Choroid plexus epithelial cell (primary cell): ENCODE data around the gene SLC43A2.
"Not testable (repeated sequence)": the region's sequence is repeated elsewhere in the genome, so short reads cannot be mapped to it uniquely, and the experiment has no call there.

ENCODE experiments used
- DNase-seq: peaks from one replicate; pipeline ENCODE4 v3.0.0-alpha.2; 2010; ENCODE audit warnings: low read depth
- H3K4me3 ChIP-seq: 2 replicates; pipeline ENCODE4 v1.5.1; 2011; ENCODE audit warnings: low read depth, mild to moderate bottlenecking, control low read depth, low read length, moderate library complexity
- CTCF ChIP-seq: conservative IDR thresholded peaks from 2 replicates; pipeline ENCODE4 v1.5.1; 2011; ENCODE audit warnings: low read depth, mild to moderate bottlenecking, control low read depth, inconsistent platforms, low read length, moderate library complexity

Gene SLC43A2

GRCh38 chr17:1542316-1542715, 86.3 kb downstream of the SLC43A2 start:
- no peak for DNase-seq

DNA sequence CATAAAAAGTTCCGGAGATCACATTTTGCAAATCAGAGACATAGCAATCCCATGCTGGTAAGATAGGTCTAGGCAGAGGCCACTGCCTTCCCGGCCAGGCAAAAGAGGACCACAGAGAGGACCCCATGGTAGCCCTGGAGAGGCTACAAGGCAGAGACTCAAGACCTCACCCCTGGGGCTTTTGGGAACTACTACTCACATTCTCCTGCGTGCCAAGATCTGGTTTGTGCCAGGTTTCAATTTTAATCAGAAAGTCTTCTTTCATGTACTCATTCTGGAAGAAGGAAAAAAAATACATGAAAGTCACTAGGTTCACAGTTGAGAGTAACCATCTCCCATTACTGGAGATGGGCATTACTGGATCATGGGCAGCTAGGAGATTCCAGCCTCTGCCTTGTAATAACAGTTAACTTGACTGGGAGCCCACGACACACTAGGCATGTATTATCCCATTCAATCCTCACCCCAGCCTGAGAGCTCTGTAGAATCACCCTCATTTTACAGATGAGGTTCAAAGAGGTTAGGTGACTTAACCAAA, 87.2 kb downstream of the SLC43A2 start:
- no peak for TF ChIP-seq CTCF
- DNase-seq: no peak
- H3K4me3 ChIP-seq: no peak overlapping the region

More at GRCh38 chr17:1542316-1542715, 86.3 kb downstream of the SLC43A2 start:
- no peak for TF ChIP-seq CTCF
- H3K4me3 ChIP-seq: no peak overlapping the region

DNA sequence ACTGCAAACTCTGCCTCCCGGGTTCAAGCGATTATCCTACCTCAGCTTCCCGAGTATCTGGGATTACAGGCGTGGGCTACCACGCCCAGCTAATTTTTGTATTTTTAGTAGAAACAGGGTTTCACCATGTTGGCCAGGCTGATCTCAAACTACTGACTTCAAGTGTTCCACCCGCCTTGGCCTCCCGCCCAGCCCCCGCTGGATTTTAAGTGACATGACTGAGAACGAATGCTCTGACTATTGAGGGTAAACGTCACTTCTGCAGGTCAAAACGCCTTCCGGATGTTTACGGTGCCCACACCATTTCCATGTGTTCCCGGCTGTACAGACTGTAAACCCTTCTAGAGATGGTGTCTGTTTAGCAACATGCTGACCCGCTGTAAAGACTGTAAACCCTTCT, 88.8 kb downstream of the SLC43A2 start:
- no peak for DNase-seq
- no peak for TF ChIP-seq CTCF

DNA sequence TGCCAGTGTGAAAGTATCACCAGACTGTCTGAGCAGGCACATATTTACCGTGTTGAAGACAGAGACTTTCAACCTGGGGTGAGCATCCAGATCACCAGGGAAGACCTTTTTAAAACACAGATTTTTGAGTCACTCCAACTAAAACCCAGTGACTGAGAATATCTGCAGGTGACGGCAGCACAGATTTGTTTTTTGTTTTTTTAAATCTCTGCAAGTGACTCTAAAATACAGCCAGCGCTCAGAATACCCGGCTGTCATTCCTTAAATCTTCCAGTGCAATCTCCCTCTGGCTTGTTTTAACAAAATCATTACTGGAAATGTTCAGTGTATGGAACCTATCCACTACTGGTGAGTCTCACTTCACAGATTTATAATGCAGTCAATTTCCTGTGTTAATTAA, 92.9 kb downstream of the SLC43A2 start:
- DNase-seq: no peak
- TF ChIP-seq CTCF: no peak
- no peak overlapping the region for H3K4me3 ChIP-seq

More for the DNA sequence above, 88.8 kb downstream of the SLC43A2 start:
- no peak overlapping the region for H3K4me3 ChIP-seq

GRCh38 chr17:1533661-1534325, 94.8 kb downstream of the SLC43A2 start:
- H3K4me3 ChIP-seq: no peak overlapping the region
- no peak for DNase-seq

GRCh38 chr17:1532836-1533602, 95.6 kb downstream of the SLC43A2 start:
- H3K4me3 ChIP-seq: no peak overlapping the region
- peak; percentile 49 for TF ChIP-seq CTCF
- DNase-seq: peak; percentile 29

More at GRCh38 chr17:1533661-1534325, 94.8 kb downstream of the SLC43A2 start:
- TF ChIP-seq CTCF: no peak

- no peak for DNase-seq
- no peak overlapping the region for H3K4me3 ChIP-seq
- no peak for TF ChIP-seq CTCF
Measured at GRCh38 chr17:1529863-1530262, 98.8 kb downstream of the SLC43A2 start.

GRCh38 chr17:1526876-1527275, 101.8 kb downstream of the SLC43A2 start:
- not testable (repeated sequence) for DNase-seq, H3K4me3 ChIP-seq
